GM23338 (cell line): ENCODE measurements around the gene ITGB1BP1. TPM values are rescaled to one million over a fixed set of nuclear protein-coding genes. Genes with fewer than 3 reads are reported as not detected.

ENCODE experiments used
- ATAC-seq: fragments of 200-7000 bp; cut with Tn5 transposase; 3 replicates; pipeline ENCODE4 v1.9.1; 2020
- DNase-seq: peaks from one replicate; pipeline ENCODE4 v3.0.0-alpha.2; 2015; ENCODE audit warnings: low spot score
- H2AFZ ChIP-seq: fragments of 200-600 bp; sonication (generic); 2 replicates; pipeline ENCODE4 v1.8.0; 2016; ENCODE audit warnings: antibody characterized with exemption, mild to moderate bottlenecking, moderate library complexity
- H3F3A ChIP-seq: fragments of 200-600 bp; sonication (generic); replicated peaks from 2 replicates; pipeline ENCODE4 v1.8.0; 2017; ENCODE audit warnings: antibody characterized with exemption, mixed run types, low read depth
- H3K27ac ChIP-seq: fragments of 200-600 bp; sonication (generic); 2 replicates; pipeline ENCODE4 v1.6.1; 2016; ENCODE audit warnings: low read depth
- H3K27me3 ChIP-seq: fragments of 200-600 bp; sonication (generic); 2 replicates; pipeline ENCODE4 v1.8.0; 2016; ENCODE audit warnings: mild to moderate bottlenecking, mixed run types, moderate library complexity; ENCODE audit not compliant: insufficient read depth
- H3K36me3 ChIP-seq: fragments of 200-600 bp; sonication (generic); 2 replicates; pipeline ENCODE4 v1.8.0; 2016; ENCODE audit warnings: mild to moderate bottlenecking; ENCODE audit not compliant: insufficient read depth
- H3K4me1 ChIP-seq: fragments of 200-600 bp; sonication (generic); 2 replicates; pipeline ENCODE4 v1.8.0; 2016; ENCODE audit warnings: mild to moderate bottlenecking, moderate library complexity; ENCODE audit not compliant: insufficient read depth
- H3K4me2 ChIP-seq: fragments of 200-600 bp; sonication (generic); 2 replicates; pipeline ENCODE4 v1.7.1; 2017; ENCODE audit warnings: mixed run types
- H3K4me3 ChIP-seq: fragments of 200-600 bp; sonication (generic); 2 replicates; pipeline ENCODE4 v1.6.1; 2016; ENCODE audit warnings: mixed run types
- H3K79me2 ChIP-seq: fragments of 200-600 bp; sonication (generic); replicated peaks from 2 replicates; pipeline ENCODE4 v1.8.0; 2017; ENCODE audit warnings: mild to moderate bottlenecking; ENCODE audit not compliant: insufficient read depth
- H3K9me2 ChIP-seq: fragments of 200-600 bp; sonication (generic); 2 replicates; pipeline ENCODE4 v1.8.0; 2017; ENCODE audit not compliant: insufficient read depth
- H4K20me1 ChIP-seq: fragments of 200-600 bp; sonication (generic); replicated peaks from 2 replicates; pipeline ENCODE4 v1.8.0; 2017; ENCODE audit warnings: mild to moderate bottlenecking; ENCODE audit not compliant: insufficient read depth
- H3K27ac Mint-ChIP-seq: 2 replicates; pipeline ENCODE4 v1.8.0; 2020; ENCODE audit warnings: inconsistent platforms, mild to moderate bottlenecking, moderate library complexity, mixed read lengths
- H3K27me3 Mint-ChIP-seq: 3 replicates; pipeline ENCODE4 v1.8.0; 2022; ENCODE audit warnings: low read depth, mild to moderate bottlenecking, moderate library complexity, mixed read lengths, inconsistent platforms; ENCODE audit not compliant: insufficient read depth, poor library complexity
- H3K36me3 Mint-ChIP-seq: 3 replicates; pipeline ENCODE4 v1.8.0; 2021; ENCODE audit warnings: low read depth, mild to moderate bottlenecking, inconsistent platforms, moderate library complexity, mixed read lengths
- H3K4me1 Mint-ChIP-seq: 3 replicates; pipeline ENCODE4 v1.8.0; 2020; ENCODE audit warnings: mild to moderate bottlenecking, inconsistent platforms, mixed read lengths
- H3K4me3 Mint-ChIP-seq: 3 replicates; pipeline ENCODE4 v1.8.0; 2021; ENCODE audit warnings: moderate library complexity, mild to moderate bottlenecking, inconsistent platforms, mixed read lengths
- H3K9me3 Mint-ChIP-seq: 3 replicates; pipeline ENCODE4 v1.8.0; 2020; ENCODE audit warnings: moderate library complexity, mild to moderate bottlenecking, inconsistent platforms, mixed read lengths
- EZH2 ChIP-seq: fragments of 200-600 bp; sonication (generic); IDR thresholded peaks from one replicate; pipeline ENCODE4 v1.8.0; 2017; ENCODE audit warnings: antibody characterized with exemption, mild to moderate bottlenecking, low read depth; ENCODE audit not compliant: unreplicated experiment
- NANOG ChIP-seq: IDR thresholded peaks from 2 replicates; pipeline ENCODE4 v1.6.1; 2016; ENCODE audit warnings: antibody characterized with exemption, borderline replicate concordance
- STAT1 ChIP-seq: IDR thresholded peaks from one replicate; pipeline ENCODE4 v1.6.1; 2016; ENCODE audit warnings: antibody characterized with exemption; ENCODE audit not compliant: unreplicated experiment
- ZNF331 ChIP-seq: fragments of 250-450 bp; sonication (Bioruptor Pico); IDR thresholded peaks from 2 replicates; pipeline ENCODE4 v1.5.0; 2020; ENCODE audit warnings: low read depth, mild to moderate bottlenecking, moderate library complexity
- polyA plus RNA-seq: library from polyadenylated mRNA; unstranded; fragments of >200 nt; fragmentation: Nextera tagmentation; extraction: Ambion mirVana; gene quantifications from 2 replicates; pipeline ENCODE4 v1.2.1, GENCODE V29; 2016
- total RNA-seq: library from RNA; depleted of rRNA; stranded (reverse); fragments of >200 nt; shearing (Covaris generic); gene quantifications from 2 replicates; pipeline ENCODE4 v1.2.3, GENCODE V29; 2014
- TF ChIP-seq, protein P1 (sequence below): fragments of 250-450 bp; sonication (Bioruptor Pico); IDR thresholded peaks from 2 replicates; pipeline ENCODE4 v1.5.0; 2020; ENCODE audit warnings: mild to moderate bottlenecking, moderate library complexity
- TF ChIP-seq, protein P2 (sequence below): IDR thresholded peaks from 2 replicates; pipeline ENCODE4 v1.6.1; 2016; ENCODE audit warnings: antibody characterized with exemption

ITGB1BP1 gene
- total and polyA plus RNA-seq, 2 experiments from 2014 or later = 29.1 to 63.5 TPM

- TF ChIP-seq NANOG (no peak), STAT1 (no peak), EZH2 (no peak), ZNF331 (CRISPR knock-in tag) (no peak)
- TF ChIP-seq, protein P1, sequence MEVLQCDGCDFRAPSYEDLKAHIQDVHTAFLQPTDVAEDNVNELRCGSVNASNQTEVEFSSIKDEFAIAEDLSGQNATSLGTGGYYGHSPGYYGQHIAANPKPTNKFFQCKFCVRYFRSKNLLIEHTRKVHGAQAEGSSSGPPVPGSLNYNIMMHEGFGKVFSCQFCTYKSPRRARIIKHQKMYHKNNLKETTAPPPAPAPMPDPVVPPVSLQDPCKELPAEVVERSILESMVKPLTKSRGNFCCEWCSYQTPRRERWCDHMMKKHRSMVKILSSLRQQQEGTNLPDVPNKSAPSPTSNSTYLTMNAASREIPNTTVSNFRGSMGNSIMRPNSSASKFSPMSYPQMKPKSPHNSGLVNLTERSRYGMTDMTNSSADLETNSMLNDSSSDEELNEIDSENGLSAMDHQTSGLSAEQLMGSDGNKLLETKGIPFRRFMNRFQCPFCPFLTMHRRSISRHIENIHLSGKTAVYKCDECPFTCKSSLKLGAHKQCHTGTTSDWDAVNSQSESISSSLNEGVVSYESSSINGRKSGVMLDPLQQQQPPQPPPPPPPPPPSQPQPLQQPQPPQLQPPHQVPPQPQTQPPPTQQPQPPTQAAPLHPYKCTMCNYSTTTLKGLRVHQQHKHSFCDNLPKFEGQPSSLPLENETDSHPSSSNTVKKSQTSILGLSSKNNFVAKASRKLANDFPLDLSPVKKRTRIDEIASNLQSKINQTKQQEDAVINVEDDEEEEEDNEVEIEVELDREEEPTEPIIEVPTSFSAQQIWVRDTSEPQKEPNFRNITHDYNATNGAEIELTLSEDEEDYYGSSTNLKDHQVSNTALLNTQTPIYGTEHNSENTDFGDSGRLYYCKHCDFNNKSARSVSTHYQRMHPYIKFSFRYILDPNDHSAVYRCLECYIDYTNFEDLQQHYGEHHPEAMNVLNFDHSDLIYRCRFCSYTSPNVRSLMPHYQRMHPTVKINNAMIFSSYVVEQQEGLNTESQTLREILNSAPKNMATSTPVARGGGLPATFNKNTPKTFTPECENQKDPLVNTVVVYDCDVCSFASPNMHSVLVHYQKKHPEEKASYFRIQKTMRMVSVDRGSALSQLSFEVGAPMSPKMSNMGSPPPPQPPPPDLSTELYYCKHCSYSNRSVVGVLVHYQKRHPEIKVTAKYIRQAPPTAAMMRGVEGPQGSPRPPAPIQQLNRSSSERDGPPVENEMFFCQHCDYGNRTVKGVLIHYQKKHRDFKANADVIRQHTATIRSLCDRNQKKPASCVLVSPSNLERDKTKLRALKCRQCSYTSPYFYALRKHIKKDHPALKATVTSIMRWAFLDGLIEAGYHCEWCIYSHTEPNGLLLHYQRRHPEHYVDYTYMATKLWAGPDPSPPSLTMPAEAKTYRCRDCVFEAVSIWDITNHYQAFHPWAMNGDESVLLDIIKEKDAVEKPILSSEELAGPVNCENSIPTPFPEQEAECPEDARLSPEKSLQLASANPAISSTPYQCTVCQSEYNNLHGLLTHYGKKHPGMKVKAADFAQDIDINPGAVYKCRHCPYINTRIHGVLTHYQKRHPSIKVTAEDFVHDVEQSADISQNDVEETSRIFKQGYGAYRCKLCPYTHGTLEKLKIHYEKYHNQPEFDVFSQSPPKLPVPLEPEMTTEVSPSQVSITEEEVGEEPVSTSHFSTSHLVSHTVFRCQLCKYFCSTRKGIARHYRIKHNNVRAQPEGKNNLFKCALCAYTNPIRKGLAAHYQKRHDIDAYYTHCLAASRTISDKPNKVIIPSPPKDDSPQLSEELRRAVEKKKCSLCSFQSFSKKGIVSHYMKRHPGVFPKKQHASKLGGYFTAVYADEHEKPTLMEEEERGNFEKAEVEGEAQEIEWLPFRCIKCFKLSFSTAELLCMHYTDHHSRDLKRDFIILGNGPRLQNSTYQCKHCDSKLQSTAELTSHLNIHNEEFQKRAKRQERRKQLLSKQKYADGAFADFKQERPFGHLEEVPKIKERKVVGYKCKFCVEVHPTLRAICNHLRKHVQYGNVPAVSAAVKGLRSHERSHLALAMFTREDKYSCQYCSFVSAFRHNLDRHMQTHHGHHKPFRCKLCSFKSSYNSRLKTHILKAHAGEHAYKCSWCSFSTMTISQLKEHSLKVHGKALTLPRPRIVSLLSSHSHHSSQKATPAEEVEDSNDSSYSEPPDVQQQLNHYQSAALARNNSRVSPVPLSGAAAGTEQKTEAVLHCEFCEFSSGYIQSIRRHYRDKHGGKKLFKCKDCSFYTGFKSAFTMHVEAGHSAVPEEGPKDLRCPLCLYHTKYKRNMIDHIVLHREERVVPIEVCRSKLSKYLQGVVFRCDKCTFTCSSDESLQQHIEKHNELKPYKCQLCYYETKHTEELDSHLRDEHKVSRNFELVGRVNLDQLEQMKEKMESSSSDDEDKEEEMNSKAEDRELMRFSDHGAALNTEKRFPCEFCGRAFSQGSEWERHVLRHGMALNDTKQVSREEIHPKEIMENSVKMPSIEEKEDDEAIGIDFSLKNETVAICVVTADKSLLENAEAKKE = no peak
- TF ChIP-seq, protein P2, sequence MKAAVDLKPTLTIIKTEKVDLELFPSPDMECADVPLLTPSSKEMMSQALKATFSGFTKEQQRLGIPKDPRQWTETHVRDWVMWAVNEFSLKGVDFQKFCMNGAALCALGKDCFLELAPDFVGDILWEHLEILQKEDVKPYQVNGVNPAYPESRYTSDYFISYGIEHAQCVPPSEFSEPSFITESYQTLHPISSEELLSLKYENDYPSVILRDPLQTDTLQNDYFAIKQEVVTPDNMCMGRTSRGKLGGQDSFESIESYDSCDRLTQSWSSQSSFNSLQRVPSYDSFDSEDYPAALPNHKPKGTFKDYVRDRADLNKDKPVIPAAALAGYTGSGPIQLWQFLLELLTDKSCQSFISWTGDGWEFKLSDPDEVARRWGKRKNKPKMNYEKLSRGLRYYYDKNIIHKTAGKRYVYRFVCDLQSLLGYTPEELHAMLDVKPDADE = no peak
- Mint-ChIP-seq H3K27ac (no peak overlapping the region), H3K27me3 (peaks cover 4% of the 10 kb centered on the region), H3K9me3 (no peaks in the 10 kb centered on the region), H3K4me3 (no peak overlapping the region), H3K36me3 (peaks cover 3% of the 10 kb centered on the region; the same call in 1 of the 3 replicates), H3K4me1 (no peaks in the 10 kb centered on the region)
- Histone ChIP-seq H2AFZ (no peak overlapping the region), H3K79me2 (no peaks in the 10 kb centered on the region), H3K27ac (no peak overlapping the region), H3F3A (no peaks in the 10 kb centered on the region), H3K27me3 (no peaks in the 10 kb centered on the region), H3K4me3 (no peak overlapping the region), H3K36me3 (no peaks in the 10 kb centered on the region; the same call in 1 of the 2 replicates), H3K4me2 (no peak overlapping the region), H3K4me1 (no peaks in the 10 kb centered on the region), H3K9me2 (no peaks in the 10 kb centered on the region), H4K20me1 (peaks cover 4% of the 10 kb centered on the region; the same call in 1 of the 2 replicates)
- DNase-seq = no peak
- no peak for ATAC-seq
Observed at GRCh38 chr2:9412781-9413180, 10.5 kb downstream of the ITGB1BP1 start.
